HG03280 (cell line): Measurements from ENCODE around the gene VHLL.

Experiments used
- ATAC-seq: cut with Tn5 transposase; IDR thresholded peaks from one replicate; pipeline ENCODE4 v1.9.1; 2021; ENCODE audit warnings: mild to moderate bottlenecking, moderate library complexity; ENCODE audit not compliant: unreplicated experiment

Gene VHLL

DNA sequence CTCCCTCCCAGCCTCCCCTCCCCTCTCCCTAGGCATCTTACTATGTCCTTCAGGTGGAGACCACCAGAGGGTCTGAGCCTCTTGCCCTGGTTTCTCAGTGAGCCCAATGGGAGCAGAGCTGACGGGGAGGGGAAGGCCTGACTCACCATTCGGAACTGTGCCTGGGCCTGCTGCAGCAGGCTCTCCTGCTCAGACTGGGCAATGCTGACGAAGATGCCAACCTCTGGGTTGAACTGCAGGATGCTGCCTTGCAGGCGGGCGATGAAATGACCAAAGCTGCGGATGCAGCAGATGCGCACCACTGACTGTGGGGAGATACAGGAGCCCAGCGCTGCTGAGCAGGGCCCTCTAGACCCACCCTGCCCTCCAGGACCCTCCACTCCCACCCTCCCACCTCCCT, 40.2 kb downstream of the VHLL start:
- no peak for ATAC-seq

- ATAC-seq = no peak
These were observed 41.4 kb downstream of the VHLL start for GRCh38 chr1:156257711-156258110.

DNA sequence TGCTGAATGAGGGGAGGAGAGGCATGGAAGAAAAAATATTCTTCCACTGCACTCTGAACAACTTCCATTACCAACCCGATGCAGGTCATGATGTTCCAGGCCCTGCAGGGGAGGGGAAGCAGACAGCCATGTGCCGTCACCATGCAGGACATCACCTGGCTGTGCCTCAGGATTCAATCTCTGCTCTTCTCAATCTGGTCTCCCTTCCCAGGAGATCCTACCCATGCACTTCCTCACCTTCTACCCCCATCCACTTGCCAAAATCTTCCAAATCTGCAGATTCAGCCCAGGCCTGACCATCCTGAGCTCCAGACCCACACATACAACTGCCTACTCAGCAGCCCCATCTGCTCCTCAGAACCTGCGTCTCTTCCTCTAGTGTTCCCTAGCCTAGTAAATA, 45.5 kb downstream of the VHLL start:
- no peak for ATAC-seq

GRCh38 chr1:156251527-156251926, 47.6 kb downstream of the VHLL start:
- ATAC-seq = no peak

DNA sequence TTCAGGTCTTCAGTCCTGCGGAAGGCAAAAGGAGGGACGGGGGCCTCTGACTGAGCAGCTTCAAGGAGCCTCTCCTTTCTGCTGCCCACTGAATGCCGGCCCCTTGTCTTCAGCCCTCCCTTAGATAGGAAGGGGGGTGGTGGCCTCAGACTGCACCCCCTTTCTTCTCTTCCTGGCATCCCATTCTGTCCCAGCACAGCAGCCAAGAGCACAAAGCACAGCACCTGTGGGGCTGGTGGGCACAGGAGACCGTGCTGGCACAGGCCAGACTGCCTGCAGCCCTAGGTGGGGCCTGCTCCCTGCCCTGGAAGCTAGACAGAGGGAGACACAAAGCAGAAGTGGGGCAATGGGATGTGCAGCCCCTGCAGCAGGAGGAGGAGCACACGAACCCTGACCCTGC, 49.5 kb downstream of the VHLL start:
- ATAC-seq = no peak
